HepG2 (cell line): ENCODE measurements around the gene TPST2. TPM values are rescaled to one million over a fixed set of nuclear protein-coding genes. Genes with fewer than 3 reads are reported as not detected.

Experiments used
- ATAC-seq: fragments of 200-7000 bp; cut with Tn5 transposase; 3 replicates; pipeline ENCODE4 v1.9.1; 2020; ENCODE audit warnings: mild to moderate bottlenecking, moderate library complexity
- BruUV-seq: library from RNA; stranded (reverse); fragments of 400-500 nt; replicated peaks from 2 replicates; lab custom pipeline; 2021; lab: Mats Ljungman, UMichigan
- CTCF ChIA-PET: fragments of 300-600 bp; formaldehyde crosslinking; extraction: SDS; loops from one replicate; lab custom pipeline; 2021; ENCODE audit warnings: low total read pairs, inconsistent platforms, low intra/inter-chr PET ratio; lab: Yijun Ruan, JAX
- POLR2A ChIA-PET: fragments of 350-600 bp; sonication (Branson Sonifier 250); formaldehyde crosslinking; loops from one replicate; lab custom pipeline; 2020; ENCODE audit warnings: antibody characterized with exemption, inconsistent platforms; lab: Yijun Ruan, JAX
- DNase-seq: peaks from one replicate; pipeline ENCODE4 v3.0.0-alpha.2; 2015; ENCODE audit warnings: low spot score
- FAIRE-seq: peaks from 3 replicates; lab custom pipeline; 2011; peaks lifted over from hg19 to GRCh38; lab: Jason Lieb, UNC
- H2AFZ ChIP-seq: one replicate; pipeline ENCODE4 v1.6.1; 2011; ENCODE audit warnings: low read length, inconsistent platforms
- H3K27ac ChIP-seq: fragments of 300-600 bp; 3 replicates; pipeline ENCODE4 v1.8.0; 2011; ENCODE audit warnings: mixed run types, mild to moderate bottlenecking, mixed read lengths, low read length, inconsistent platforms; ENCODE audit not compliant: insufficient read depth; ENCODE audit errors: extremely low read length
- H3K27me3 ChIP-seq, 2 experiments: fragments of 200-600 bp in 1 of 2; 2 replicates in 1 of 2; 3 replicates in 1 of 2; pipeline versions ENCODE4 v1.6.0 to v1.8.0; 2011; ENCODE audit warnings: low read length in 2 of 2, mild to moderate bottlenecking in 2 of 2, moderate library complexity in 2 of 2, inconsistent platforms in 1 of 2; ENCODE audit not compliant: insufficient read depth in 2 of 2, control insufficient read depth in 1 of 2
- H3K36me3 ChIP-seq, 2 experiments: fragments of 200-600 bp in 1 of 2; replicated peaks in 1 of 2; 2 replicates in 1 of 2; 3 replicates in 1 of 2; pipeline versions ENCODE4 v1.5.1 to v1.8.0; 2011; ENCODE audit warnings: low read length in 2 of 2, inconsistent platforms in 1 of 2; ENCODE audit not compliant: insufficient read depth in 2 of 2, control insufficient read depth in 1 of 2
- H3K4me1 ChIP-seq: 2 replicates; pipeline ENCODE4 v1.5.1; 2012; ENCODE audit warnings: low read length, inconsistent platforms; ENCODE audit not compliant: insufficient read depth
- H3K4me2 ChIP-seq: 2 replicates; pipeline ENCODE4 v1.6.0; 2011; ENCODE audit warnings: low read depth, low read length, inconsistent platforms
- H3K4me3 ChIP-seq, 3 experiments: fragments of 200-600 bp in 1 of 3; sonication (generic), shearing (Covaris generic) in 1 of 3; replicated peaks in 1 of 3; 2 replicates each; pipeline ENCODE4 v1.5.1; 2011 to 2016; ENCODE audit warnings: low read length in 3 of 3, inconsistent platforms in 2 of 3, low read depth in 2 of 3, mild to moderate bottlenecking in 2 of 3, control low read depth in 1 of 3, mixed read lengths in 1 of 3; ENCODE audit not compliant: insufficient read depth in 1 of 3
- H3K79me2 ChIP-seq: one replicate; pipeline ENCODE4 v1.6.1; 2011; ENCODE audit warnings: low read length, inconsistent platforms; ENCODE audit not compliant: insufficient read depth
- H3K9ac ChIP-seq: 2 replicates; pipeline ENCODE4 v1.6.0; 2011; ENCODE audit warnings: mild to moderate bottlenecking, low read depth, low read length, inconsistent platforms; ENCODE audit not compliant: insufficient read depth
- H3K9me3 ChIP-seq: 2 replicates; pipeline ENCODE4 v1.5.1; 2012; ENCODE audit warnings: mild to moderate bottlenecking, low read length
- H4K20me1 ChIP-seq: 2 replicates; pipeline ENCODE4 v1.6.0; 2011; ENCODE audit warnings: inconsistent platforms, mild to moderate bottlenecking, low read length, moderate library complexity; ENCODE audit not compliant: insufficient read depth
- FIP1L1 ChIP-seq: fragments of 200-400 bp; formaldehyde crosslinking; IDR thresholded peaks from 2 replicates; pipeline ENCODE4 v1.6.1; 2018; ENCODE audit warnings: low read depth, mild to moderate bottlenecking, low read length, moderate library complexity, borderline replicate concordance; ENCODE audit not compliant: insufficient read depth
- KDM1A ChIP-seq: IDR thresholded peaks from 2 replicates; pipeline ENCODE4 v1.6.1; 2016; ENCODE audit warnings: missing compliant biosample characterization
- PHF21A ChIP-seq: sonication (generic); formaldehyde crosslinking; IDR thresholded peaks from 2 replicates; pipeline ENCODE4 v1.5.0; 2020; ENCODE audit warnings: mild to moderate bottlenecking, missing genetic modification reagents
- PLRG1 ChIP-seq: fragments of 450-650 bp; conservative IDR thresholded peaks from 2 replicates; pipeline ENCODE4 v1.6.1; 2016
- PRMT3 ChIP-seq: sonication (generic); formaldehyde crosslinking; IDR thresholded peaks from 2 replicates; pipeline ENCODE4 v1.8.1; 2022; ENCODE audit warnings: low read depth, mild to moderate bottlenecking, moderate library complexity, missing genetic modification reagents, borderline replicate concordance
- XBP1 ChIP-seq: sonication (generic); formaldehyde crosslinking; IDR thresholded peaks from 2 replicates; pipeline ENCODE4 v1.5.0; 2020; ENCODE audit warnings: missing genetic modification reagents
- ZBTB3 ChIP-seq: sonication (generic); formaldehyde crosslinking; IDR thresholded peaks from 2 replicates; pipeline ENCODE4 v1.4.0; 2020; ENCODE audit warnings: low read depth, mild to moderate bottlenecking, moderate library complexity, missing genetic modification reagents, borderline replicate concordance
- ZSCAN22 ChIP-seq: sonication (generic); formaldehyde crosslinking; IDR thresholded peaks from 2 replicates; pipeline ENCODE4 v1.4.0; 2020; ENCODE audit warnings: mild to moderate bottlenecking, missing genetic modification reagents
- WGBS: methylation state at CpG from one replicate; pipeline ENCODE4 v1.1.6; 2017; ENCODE audit warnings: low lambda C conversion rate; 5-methylcytosine and 5-hydroxymethylcytosine counted together
- in situ Hi-C: cut with HindIII; loops from 2 replicates; pipeline ENCODE4 v1.10.0; 2017; ENCODE audit warnings: low pct_unique_long_range_greater_than_20kb; ENCODE audit not compliant: extremely low pct_ligation_motif_present
- intact Hi-C: fragments of 100-400 bp; cut with micrococcal nuclease; formaldehyde crosslinking; loops from one replicate; pipeline ENCODE4 v1.10.0; 2022; ENCODE audit not compliant: unreplicated experiment
- polyA plus RNA-seq, 8 experiments: library from polyadenylated mRNA; depleted of rRNA in 3 of 8; stranded (reverse) in 7 of 8; unstranded in 1 of 8; fragments of >200 nt; fragmentation: Illumina TruSeq in 4 of 8; extraction: Trizol in 4 of 8; gene quantifications; 2 replicates each; pipeline versions ENCODE4 v1.2.1 to v1.2.3, GENCODE V29; 2011 to 2016; ENCODE audit warnings: low read depth in 4 of 8, missing spikeins in 1 of 8, mixed read lengths in 1 of 8; ENCODE audit not compliant: insufficient read depth in 1 of 8
- total RNA-seq, 5 experiments: library from RNA; depleted of rRNA; stranded (reverse); fragments of >200 nt; fragmentation: Illumina TruSeq; extraction: Trizol; gene quantifications; 2 replicates each; pipeline ENCODE4 v1.2.3, GENCODE V29; 2016; ENCODE audit warnings: low read depth in 1 of 5
- TF ChIP-seq, protein P1 (sequence below): sonication (generic); formaldehyde crosslinking; conservative IDR thresholded peaks from 2 replicates; pipeline ENCODE4 v1.8.0; 2022; ENCODE audit warnings: missing genetic modification reagents
- TF ChIP-seq, protein P2 (sequence below): sonication (generic); formaldehyde crosslinking; IDR thresholded peaks from 2 replicates; pipeline ENCODE4 v1.5.0; 2020; ENCODE audit warnings: mild to moderate bottlenecking, missing genetic modification reagents, moderate library complexity
- TF ChIP-seq, protein P3 (sequence below): sonication (generic); formaldehyde crosslinking; IDR thresholded peaks from 2 replicates; pipeline ENCODE4 v1.5.0; 2020; ENCODE audit warnings: missing genetic modification reagents

The TPST2 gene
- total and polyA plus RNA-seq, 2 of the 13 experiments (the other 11 are each of a cell fraction or from before 2014, with no cell fraction given) = 15.2 to 23.8 TPM

DNA sequence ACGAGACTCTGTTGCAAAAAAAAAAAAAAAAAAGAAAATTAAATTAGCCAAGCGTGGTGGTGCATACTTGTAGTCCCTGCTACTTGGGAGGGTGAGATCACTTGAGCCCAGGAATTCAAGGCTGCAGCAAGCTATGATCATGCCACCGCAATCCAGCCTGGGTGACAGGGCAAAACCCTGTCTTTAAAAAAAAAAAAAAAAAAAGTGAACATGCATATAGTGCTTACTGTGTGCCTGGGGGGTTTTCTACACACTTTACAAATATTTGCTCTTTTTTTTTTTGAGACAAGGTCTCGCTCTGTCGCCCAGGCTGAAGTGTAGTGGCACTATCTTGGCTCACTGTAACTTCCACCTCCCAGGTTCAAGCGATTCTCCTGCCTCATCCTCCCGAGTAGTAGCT, 12.9 kb downstream of the TPST2 start:
- H2AFZ ChIP-seq = no peak overlapping the region
- in situ Hi-C loops = no loop called here
- intact Hi-C loops = no loop called here
- H3K27me3 ChIP-seq = no peaks in the 10 kb centered on the region
- no TSS peak for BruUV-seq
- WGBS = 91% methylated on average over 7 of the region's 7 CpGs
- H3K27ac ChIP-seq = no peak overlapping the region
- H4K20me1 ChIP-seq = 0 out of 2 replicates have a peak, but pooled peaks cover 2% of the 10 kb centered on the region
- H3K9ac ChIP-seq = no peak overlapping the region
- H3K4me3 ChIP-seq = no peak overlapping the region
- ChIA-PET CTCF (no interaction called here), POLR2A (interaction anchor here (1.2 kb wide), 1 partner anchor 65 kb away, joined by 5 read pairs; the partner anchor contains the start of gene TFIP11)
- H3K4me2 ChIP-seq = no peak overlapping the region
- DNase-seq (no peak), ATAC-seq (no peak), FAIRE-seq (no peak)
- 0 out of 5 replicates have a peak, but pooled peaks cover 0 to 4% of the 10 kb centered on the region in 2 experiments for H3K36me3 ChIP-seq
- H3K9me3 ChIP-seq = no peaks in the 10 kb centered on the region
- TF ChIP-seq KDM1A = no peak
- H3K4me1 ChIP-seq = no peaks in the 10 kb centered on the region
- H3K79me2 ChIP-seq = no peaks in the 10 kb centered on the region

DNA sequence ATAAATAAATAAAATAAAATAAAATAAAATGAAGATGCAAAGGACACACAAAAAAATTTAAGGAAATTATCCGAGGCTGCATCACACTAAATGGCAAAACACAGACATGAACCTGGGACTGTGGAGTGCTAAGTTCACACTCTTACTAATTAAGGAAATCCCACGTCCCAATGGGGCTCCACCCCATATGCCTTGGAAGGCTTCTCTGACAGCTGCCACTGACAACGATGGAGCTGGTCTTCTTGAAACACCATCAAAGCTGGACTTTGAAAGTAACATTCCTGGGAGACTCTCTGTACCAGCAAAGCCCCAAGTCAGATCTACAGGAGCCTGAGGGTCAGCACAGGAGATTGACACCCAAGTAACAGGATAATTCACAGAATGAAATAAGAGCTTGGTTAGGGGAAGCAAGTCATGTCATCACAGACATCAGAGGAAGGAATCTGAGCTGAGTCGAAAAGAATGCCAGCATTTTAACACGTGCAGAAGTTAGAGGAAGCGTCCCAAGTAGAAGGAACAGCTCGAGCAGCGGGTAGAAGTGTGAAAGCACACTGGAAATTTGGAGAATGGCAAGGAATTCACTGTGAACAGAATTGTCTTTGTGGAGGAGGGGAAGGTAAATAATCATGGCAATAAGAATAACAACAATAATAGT, 13.8 kb downstream of the TPST2 start:
- in situ Hi-C loops = no loop called here
- POLR2A ChIA-PET = interaction anchor here (1.2 kb wide), 1 partner anchor 64 kb away, joined by 5 read pairs; the partner anchor contains the start of gene TFIP11
- CTCF ChIA-PET = no interaction called here

More for the DNA sequence above, 13.8 kb downstream of the TPST2 start:
- Histone ChIP-seq H3K9me3 (no peaks in the 10 kb centered on the region), H3K27ac (no peak overlapping the region), H4K20me1 (0 out of 2 replicates have a peak, but pooled peaks cover 2% of the 10 kb centered on the region), H3K9ac (no peak overlapping the region), H3K4me1 (no peaks in the 10 kb centered on the region), H3K27me3 (no peaks in the 10 kb centered on the region), H3K4me2 (no peak overlapping the region), H2AFZ (no peak overlapping the region), H3K36me3 (0 out of 5 replicates have a peak, but pooled peaks cover 0 to 4% of the 10 kb centered on the region in 2 experiments), H3K4me3 (no peak overlapping the region), H3K79me2 (no peaks in the 10 kb centered on the region)
- FAIRE-seq (no peak), DNase-seq (no peak), ATAC-seq (no peak)
- BruUV-seq = no TSS peak
- 85% methylated on average over 8 of the region's 8 CpGs for WGBS
- intact Hi-C loops = no loop called here
- no peak for TF ChIP-seq FIP1L1
- TF ChIP-seq PHF21A (CRISPR knock-in tag) = no peak
- TF ChIP-seq XBP1 (CRISPR knock-in tag) = no peak
- no peak for TF ChIP-seq PLRG1
- TF ChIP-seq, protein P1, sequence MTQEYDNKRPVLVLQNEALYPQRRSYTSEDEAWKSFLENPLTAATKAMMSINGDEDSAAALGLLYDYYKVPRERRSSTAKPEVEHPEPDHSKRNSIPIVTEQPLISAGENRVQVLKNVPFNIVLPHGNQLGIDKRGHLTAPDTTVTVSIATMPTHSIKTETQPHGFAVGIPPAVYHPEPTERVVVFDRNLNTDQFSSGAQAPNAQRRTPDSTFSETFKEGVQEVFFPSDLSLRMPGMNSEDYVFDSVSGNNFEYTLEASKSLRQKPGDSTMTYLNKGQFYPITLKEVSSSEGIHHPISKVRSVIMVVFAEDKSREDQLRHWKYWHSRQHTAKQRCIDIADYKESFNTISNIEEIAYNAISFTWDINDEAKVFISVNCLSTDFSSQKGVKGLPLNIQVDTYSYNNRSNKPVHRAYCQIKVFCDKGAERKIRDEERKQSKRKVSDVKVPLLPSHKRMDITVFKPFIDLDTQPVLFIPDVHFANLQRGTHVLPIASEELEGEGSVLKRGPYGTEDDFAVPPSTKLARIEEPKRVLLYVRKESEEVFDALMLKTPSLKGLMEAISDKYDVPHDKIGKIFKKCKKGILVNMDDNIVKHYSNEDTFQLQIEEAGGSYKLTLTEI (CRISPR knock-in tag) = no peak
- TF ChIP-seq, protein P2, sequence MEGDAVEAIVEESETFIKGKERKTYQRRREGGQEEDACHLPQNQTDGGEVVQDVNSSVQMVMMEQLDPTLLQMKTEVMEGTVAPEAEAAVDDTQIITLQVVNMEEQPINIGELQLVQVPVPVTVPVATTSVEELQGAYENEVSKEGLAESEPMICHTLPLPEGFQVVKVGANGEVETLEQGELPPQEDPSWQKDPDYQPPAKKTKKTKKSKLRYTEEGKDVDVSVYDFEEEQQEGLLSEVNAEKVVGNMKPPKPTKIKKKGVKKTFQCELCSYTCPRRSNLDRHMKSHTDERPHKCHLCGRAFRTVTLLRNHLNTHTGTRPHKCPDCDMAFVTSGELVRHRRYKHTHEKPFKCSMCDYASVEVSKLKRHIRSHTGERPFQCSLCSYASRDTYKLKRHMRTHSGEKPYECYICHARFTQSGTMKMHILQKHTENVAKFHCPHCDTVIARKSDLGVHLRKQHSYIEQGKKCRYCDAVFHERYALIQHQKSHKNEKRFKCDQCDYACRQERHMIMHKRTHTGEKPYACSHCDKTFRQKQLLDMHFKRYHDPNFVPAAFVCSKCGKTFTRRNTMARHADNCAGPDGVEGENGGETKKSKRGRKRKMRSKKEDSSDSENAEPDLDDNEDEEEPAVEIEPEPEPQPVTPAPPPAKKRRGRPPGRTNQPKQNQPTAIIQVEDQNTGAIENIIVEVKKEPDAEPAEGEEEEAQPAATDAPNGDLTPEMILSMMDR (CRISPR knock-in tag) = no peak
- TF ChIP-seq, protein P3, sequence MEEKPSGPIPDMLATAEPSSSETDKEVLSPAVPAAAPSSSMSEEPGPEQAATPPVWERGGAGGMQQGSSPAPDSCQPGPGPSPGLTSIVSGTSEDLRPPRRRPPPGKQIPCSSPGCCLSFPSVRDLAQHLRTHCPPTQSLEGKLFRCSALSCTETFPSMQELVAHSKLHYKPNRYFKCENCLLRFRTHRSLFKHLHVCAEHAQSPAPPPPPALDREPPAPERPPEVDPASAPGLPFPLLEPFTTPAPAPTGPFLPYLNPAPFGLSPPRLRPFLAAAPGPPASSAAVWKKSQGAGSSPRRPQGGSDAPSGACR (CRISPR knock-in tag) = no peak
- TF ChIP-seq ZSCAN22 (CRISPR knock-in tag) = no peak
- no peak for TF ChIP-seq ZBTB3 (CRISPR knock-in tag)
- no peak for TF ChIP-seq PRMT3 (CRISPR knock-in tag)
